Measurements from ENCODE around the gene GPX4. TPM values are rescaled to one million over a fixed set of nuclear protein-coding genes. Genes with fewer than 3 reads are reported as not detected.

Gene GPX4
- polyA plus RNA-seq, 3 donors, result 459 to 508 (median 493) TPM

DNA sequence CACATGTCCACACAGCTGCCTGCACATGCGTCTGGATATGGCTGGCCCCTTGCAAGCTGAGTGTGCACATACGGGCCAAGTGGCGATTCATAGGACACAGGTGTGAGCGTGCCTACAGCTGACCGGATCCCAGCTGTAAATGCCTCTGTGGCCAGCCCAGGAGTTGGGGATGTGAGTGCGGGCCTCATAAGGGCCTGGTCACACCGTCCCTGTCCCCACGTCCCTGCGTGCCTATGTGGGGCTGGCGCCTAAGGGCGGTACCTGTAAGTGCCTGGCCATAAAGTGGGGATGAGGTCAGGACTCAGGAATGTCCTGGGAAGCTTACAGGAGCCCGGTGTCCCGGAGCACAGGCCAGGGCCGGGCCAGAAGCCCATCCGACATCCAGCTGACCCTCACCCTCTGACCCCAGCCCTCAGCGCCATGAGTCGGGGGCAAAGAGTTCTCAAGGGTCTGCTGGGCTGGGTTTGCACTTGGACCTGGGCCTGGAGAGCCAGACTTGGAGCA lies 38.1 kb upstream of the GPX4 start:
- peak overlapping the region in 1 of 2 donors; percentile 48 for H3K4me3 Mint-ChIP-seq
- H3K4me1 Mint-ChIP-seq, result peaks cover 48% of the 10 kb centered on the region
- Histone ChIP-seq H3K27ac (ENCODE audit: low read depth in 1 of 2, low read length in 2 of 2) (no peak overlapping the region), H3K79me2 (ENCODE audit: insufficient read depth, low read length) (peaks cover 44% of the 10 kb centered on the region), H3K27me3 (ENCODE audit: control insufficient read depth in 2 of 2, insufficient read depth in 2 of 2, low read length in 2 of 2) (no peaks in the 10 kb centered on the region), H3K4me2 (replicated peaks; ENCODE audit: extremely low read depth, low read length, poor library complexity, severe bottlenecking) (peak overlapping the region; percentile 59), H3K4me3 (replicated peaks in 1 of 3; ENCODE audit: low read depth in 2 of 3, low read length in 3 of 3) (peak overlapping the region in 1 of 3 experiments; percentile 100), H3K36me3 (replicated peaks in 1 of 2; ENCODE audit: control insufficient read depth in 1 of 2, insufficient read depth in 2 of 2, low read length in 2 of 2) (peaks cover 9 to 10% of the 10 kb centered on the region in 2 donors), H3K9ac (ENCODE audit: insufficient read depth, low read length, poor library complexity, severe bottlenecking) (peak overlapping the region; percentile 97), H3K9me3 (replicated peaks in 1 of 2; ENCODE audit: control insufficient read depth in 1 of 2, insufficient read depth in 1 of 2, low read length in 2 of 2) (no peaks in the 10 kb centered on the region), H2AFZ (ENCODE audit: insufficient read depth, low read depth, low read length, poor library complexity, severe bottlenecking) (no peak overlapping the region), H3K4me1 (ENCODE audit: control insufficient read depth in 1 of 2, insufficient read depth in 2 of 2, low read length in 2 of 2) (peaks cover 57 to 71% of the 10 kb centered on the region in 2 donors), H4K20me1 (ENCODE audit: insufficient read depth, low read length) (peaks cover 57% of the 10 kb centered on the region)
- no peak overlapping the region for H3K27ac Mint-ChIP-seq
- WGBS (ENCODE audit: insufficient coverage), result 94% methylated on average over 15 of the region's 17 CpGs
- TF ChIP-seq, protein P1, sequence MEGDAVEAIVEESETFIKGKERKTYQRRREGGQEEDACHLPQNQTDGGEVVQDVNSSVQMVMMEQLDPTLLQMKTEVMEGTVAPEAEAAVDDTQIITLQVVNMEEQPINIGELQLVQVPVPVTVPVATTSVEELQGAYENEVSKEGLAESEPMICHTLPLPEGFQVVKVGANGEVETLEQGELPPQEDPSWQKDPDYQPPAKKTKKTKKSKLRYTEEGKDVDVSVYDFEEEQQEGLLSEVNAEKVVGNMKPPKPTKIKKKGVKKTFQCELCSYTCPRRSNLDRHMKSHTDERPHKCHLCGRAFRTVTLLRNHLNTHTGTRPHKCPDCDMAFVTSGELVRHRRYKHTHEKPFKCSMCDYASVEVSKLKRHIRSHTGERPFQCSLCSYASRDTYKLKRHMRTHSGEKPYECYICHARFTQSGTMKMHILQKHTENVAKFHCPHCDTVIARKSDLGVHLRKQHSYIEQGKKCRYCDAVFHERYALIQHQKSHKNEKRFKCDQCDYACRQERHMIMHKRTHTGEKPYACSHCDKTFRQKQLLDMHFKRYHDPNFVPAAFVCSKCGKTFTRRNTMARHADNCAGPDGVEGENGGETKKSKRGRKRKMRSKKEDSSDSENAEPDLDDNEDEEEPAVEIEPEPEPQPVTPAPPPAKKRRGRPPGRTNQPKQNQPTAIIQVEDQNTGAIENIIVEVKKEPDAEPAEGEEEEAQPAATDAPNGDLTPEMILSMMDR (IDR thresholded peaks at IDR 0.05), result no peak
- peaks cover 0 to 5% (median 0%) of the 10 kb centered on the region in 7 donors for H3K9me3 Mint-ChIP-seq
- intact Hi-C loops (cut with micrococcal nuclease), result loop anchor here (5.0 kb wide), 2 partner anchors 37 to 43 kb away; partner anchors contain the start of genes GPX4 (in 2 of the 2), RNU6-2 (in 1 of the 2) and TMEM259 (in 1 of the 2)
- H3K36me3 Mint-ChIP-seq, result peaks cover 16 to 25% of the 10 kb centered on the region in 2 donors
- peaks cover 0 to 2% (median 2%) of the 10 kb centered on the region in 3 donors for H3K27me3 Mint-ChIP-seq (ENCODE audit: low read depth in 3 of 3)
- no peak for DNase-seq

DNA sequence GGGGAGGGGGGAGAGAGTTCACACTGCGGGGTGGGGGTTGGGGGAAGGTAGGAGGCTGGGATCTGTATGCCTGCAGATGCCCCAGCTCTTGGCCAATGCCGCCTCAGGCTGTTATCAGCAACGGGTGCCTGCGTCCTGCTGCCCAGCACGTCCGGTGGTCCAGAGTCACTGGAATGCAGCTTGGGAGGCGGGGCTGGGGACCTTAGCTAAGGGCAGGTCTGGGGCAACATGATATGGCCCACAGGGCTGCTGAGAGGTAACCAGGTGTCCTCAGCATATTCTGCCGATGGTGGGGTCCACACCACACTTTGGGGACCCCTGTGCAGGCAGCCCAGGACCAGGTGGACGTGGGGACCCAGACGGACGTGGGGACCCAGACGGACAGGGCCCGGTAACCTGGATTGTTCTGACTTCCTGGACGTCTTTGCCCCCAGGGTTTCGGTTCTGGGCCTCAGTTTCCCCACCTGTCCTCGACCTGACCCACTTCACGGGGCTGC lies 37.5 kb upstream of the GPX4 start:
- Histone ChIP-seq H3K4me1 (ENCODE audit: control insufficient read depth in 1 of 2, insufficient read depth in 2 of 2, low read length in 2 of 2) (peaks cover 59 to 77% of the 10 kb centered on the region in 2 donors), H3K9ac (ENCODE audit: insufficient read depth, low read length, poor library complexity, severe bottlenecking) (peak overlapping the region; percentile 97), H3K4me2 (replicated peaks; ENCODE audit: extremely low read depth, low read length, poor library complexity, severe bottlenecking) (peak overlapping the region; percentile 99), H2AFZ (ENCODE audit: insufficient read depth, low read depth, low read length, poor library complexity, severe bottlenecking) (peak overlapping the region; percentile 21), H3K36me3 (replicated peaks in 1 of 2; ENCODE audit: control insufficient read depth in 1 of 2, insufficient read depth in 2 of 2, low read length in 2 of 2) (peaks cover 11 to 13% of the 10 kb centered on the region in 2 donors), H3K27me3 (ENCODE audit: control insufficient read depth in 2 of 2, insufficient read depth in 2 of 2, low read length in 2 of 2) (no peaks in the 10 kb centered on the region), H4K20me1 (ENCODE audit: insufficient read depth, low read length) (peaks cover 62% of the 10 kb centered on the region), H3K4me3 (replicated peaks in 1 of 3; ENCODE audit: low read depth in 2 of 3, low read length in 3 of 3) (peak overlapping the region; percentile 93 to 100 (median 98)), H3K27ac (ENCODE audit: low read depth in 1 of 2, low read length in 2 of 2) (peak overlapping the region; percentile 48 to 93), H3K9me3 (replicated peaks in 1 of 2; ENCODE audit: control insufficient read depth in 1 of 2, insufficient read depth in 1 of 2, low read length in 2 of 2) (no peaks in the 10 kb centered on the region), H3K79me2 (ENCODE audit: insufficient read depth, low read length) (peaks cover 49% of the 10 kb centered on the region)
- no peak for DNase-seq
- H3K27ac Mint-ChIP-seq, result peak overlapping the region in 6 of 7 donors; percentile 30 to 92 (median 86)
- peaks cover 0 to 5% (median 0%) of the 10 kb centered on the region in 7 donors for H3K9me3 Mint-ChIP-seq
- peaks cover 48% of the 10 kb centered on the region for H3K4me1 Mint-ChIP-seq
- peaks cover 13 to 26% of the 10 kb centered on the region in 2 donors for H3K36me3 Mint-ChIP-seq
- H3K4me3 Mint-ChIP-seq, result peak overlapping the region; percentile 88 to 90
- WGBS (ENCODE audit: insufficient coverage), result 34% methylated on average over 16 of the region's 17 CpGs
- H3K27me3 Mint-ChIP-seq (ENCODE audit: low read depth in 3 of 3), result peaks cover 0 to 2% (median 2%) of the 10 kb centered on the region in 3 donors
- intact Hi-C loops (cut with micrococcal nuclease), result loop anchor here (5.0 kb wide), 2 partner anchors 36 to 44 kb away; partner anchors contain the start of genes GPX4 (in 2 of the 2), RNU6-2 (in 1 of the 2) and TMEM259 (in 1 of the 2)
- TF ChIP-seq, protein P1 (IDR thresholded peaks at IDR 0.05), result no peak

Data from CD14-positive monocyte (primary cell).